OCI-LY3 (cell line): ENCODE measurements around the gene CIDEB.

Source experiments
- EZH2phosphoT487 ChIP-seq: fragments of 200-600 bp; shearing (Covaris generic); IDR thresholded peaks from 2 replicates; pipeline ENCODE4 v1.6.1; 2018; ENCODE audit warnings: antibody characterized with exemption, mixed run types, low read depth
- TF ChIP-seq, protein P1 (sequence below): fragments of 200-600, 300-600 bp; sonication (generic); IDR thresholded peaks from 2 replicates; pipeline ENCODE4 v1.5.1; 2014; ENCODE audit warnings: antibody characterized with exemption, low read length, low read depth

GRCh38 chr14:24323341-24323740, 15.6 kb upstream of the CIDEB start:
- TF ChIP-seq, protein P1, sequence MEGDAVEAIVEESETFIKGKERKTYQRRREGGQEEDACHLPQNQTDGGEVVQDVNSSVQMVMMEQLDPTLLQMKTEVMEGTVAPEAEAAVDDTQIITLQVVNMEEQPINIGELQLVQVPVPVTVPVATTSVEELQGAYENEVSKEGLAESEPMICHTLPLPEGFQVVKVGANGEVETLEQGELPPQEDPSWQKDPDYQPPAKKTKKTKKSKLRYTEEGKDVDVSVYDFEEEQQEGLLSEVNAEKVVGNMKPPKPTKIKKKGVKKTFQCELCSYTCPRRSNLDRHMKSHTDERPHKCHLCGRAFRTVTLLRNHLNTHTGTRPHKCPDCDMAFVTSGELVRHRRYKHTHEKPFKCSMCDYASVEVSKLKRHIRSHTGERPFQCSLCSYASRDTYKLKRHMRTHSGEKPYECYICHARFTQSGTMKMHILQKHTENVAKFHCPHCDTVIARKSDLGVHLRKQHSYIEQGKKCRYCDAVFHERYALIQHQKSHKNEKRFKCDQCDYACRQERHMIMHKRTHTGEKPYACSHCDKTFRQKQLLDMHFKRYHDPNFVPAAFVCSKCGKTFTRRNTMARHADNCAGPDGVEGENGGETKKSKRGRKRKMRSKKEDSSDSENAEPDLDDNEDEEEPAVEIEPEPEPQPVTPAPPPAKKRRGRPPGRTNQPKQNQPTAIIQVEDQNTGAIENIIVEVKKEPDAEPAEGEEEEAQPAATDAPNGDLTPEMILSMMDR = no peak
- TF ChIP-seq EZH2phosphoT487 = no peak
